Naive thymus-derived CD8-positive, alpha-beta T cell (primary cell): Measurements from ENCODE around the gene NINL. TPM values are rescaled to one million over a fixed set of nuclear protein-coding genes. Genes with fewer than 3 reads are reported as not detected.
A peak's percentile ranks its signal among the peaks of the same experiment; 100 is the strongest.
"Not testable (repeated sequence)": the region's sequence is repeated elsewhere in the genome, so short reads cannot be mapped to it uniquely, and the experiment has no call there.

ENCODE experiments used
- ATAC-seq, 2 donors: fragments of 150-1000 bp; cut with Tn5 transposase in 1 of 2; sonication (Bioruptor Pico), chemical (Tn5 transposase) in 1 of 2; 1 replicate in 1 of 2; 2 replicates in 1 of 2; pipeline ENCODE4 v1.10.0; 2021; ENCODE audit warnings: mild to moderate bottlenecking in 2 of 2, moderate library complexity in 2 of 2
- POLR2A ChIA-PET: fragments of 350-600 bp; sonication (Branson Sonifier 250); formaldehyde crosslinking; loops from one replicate; lab custom pipeline; 2021; ENCODE audit warnings: antibody characterized with exemption; lab: Charles Lee
- DNase-seq, 10 donors: peaks; one replicate each; pipeline versions ENCODE4 v3.0.0 to v3.0.0-alpha.2; 2020 to 2022
- H3K27ac Mint-ChIP-seq, 10 donors: one replicate each; pipeline ENCODE4 v1.8.0; 2020 to 2022; ENCODE audit warnings: mild to moderate bottlenecking in 10 of 10, mixed read lengths in 10 of 10, moderate library complexity in 4 of 10, inconsistent platforms in 1 of 10
- H3K27me3 Mint-ChIP-seq, 5 donors: one replicate each; pipeline ENCODE4 v1.8.0; 2021 to 2022; ENCODE audit warnings: mixed read lengths in 5 of 5
- H3K36me3 Mint-ChIP-seq, 3 donors: one replicate each; pipeline ENCODE4 v1.8.0; 2020 to 2022; ENCODE audit warnings: mixed read lengths in 3 of 3, mild to moderate bottlenecking in 2 of 3, inconsistent platforms in 1 of 3
- H3K4me1 Mint-ChIP-seq, 4 donors: one replicate each; pipeline ENCODE4 v1.8.0; 2021 to 2022; ENCODE audit warnings: mixed read lengths in 4 of 4
- H3K4me3 Mint-ChIP-seq, 10 donors: one replicate each; pipeline ENCODE4 v1.8.0; 2020 to 2022; ENCODE audit warnings: mild to moderate bottlenecking in 10 of 10, mixed read lengths in 10 of 10, moderate library complexity in 6 of 10, inconsistent platforms in 1 of 10
- H3K9me3 Mint-ChIP-seq, 9 donors: one replicate each; pipeline ENCODE4 v1.8.0; 2020 to 2022; ENCODE audit warnings: mixed read lengths in 9 of 9, mild to moderate bottlenecking in 3 of 9, inconsistent platforms in 1 of 9, moderate library complexity in 1 of 9
- polyA plus RNA-seq, 3 donors: library from polyadenylated mRNA; unstranded; fragments of 300-500 nt; fragmentation: Illumina TruSeq; gene quantifications; one replicate each; pipeline ENCODE4 v1.2.3, GENCODE V29; 2021
- total RNA-seq, 8 experiments: library from RNA in 2 of 8; stranded (reverse) in 2 of 8; gene quantifications; one replicate each; pipeline ENCODE4 v1.2.3 and lab custom pipeline; 2021 to 2026

Gene NINL
- total and polyA plus RNA-seq, 5 experiments from 2014 or later = 0.21 to 6.8 (median 0.96) TPM

- POLR2A ChIA-PET = no interaction called here
- DNase-seq (no peak), ATAC-seq (no peak)
These were observed 34.2 kb upstream of the NINL start for GRCh38 chr20:25619514-25619913.

GRCh38 chr20:25608774-25609173, 23.4 kb upstream of the NINL start:
- Mint-ChIP-seq H3K9me3 (no peaks in the 10 kb centered on the region), H3K36me3 (peaks cover 0 to 4% (median 4%) of the 10 kb centered on the region in 3 donors), H3K27ac (no peak overlapping the region), H3K4me1 (peaks cover 0 to 2% (median 0%) of the 10 kb centered on the region in 4 donors), H3K4me3 (no peak overlapping the region), H3K27me3 (no peaks in the 10 kb centered on the region)
- DNase-seq (no peak), ATAC-seq (no peak)
- POLR2A ChIA-PET = no interaction called here

More at GRCh38 chr20:25619514-25619913, 34.2 kb upstream of the NINL start:
- Mint-ChIP-seq H3K9me3 (no peaks in the 10 kb centered on the region), H3K4me3 (no peak overlapping the region), H3K27me3 (no peaks in the 10 kb centered on the region), H3K36me3 (peaks cover 0 to 10% (median 9%) of the 10 kb centered on the region in 3 donors), H3K4me1 (peaks cover 16 to 20% (median 18%) of the 10 kb centered on the region in 4 donors), H3K27ac (no peak overlapping the region)

- DNase-seq (no peak), ATAC-seq (no peak)
- H3K9me3 Mint-ChIP-seq = no peaks in the 10 kb centered on the region
- POLR2A ChIA-PET = no interaction called here
- H3K4me1 Mint-ChIP-seq = peaks cover 0 to 5% (median 0%) of the 10 kb centered on the region in 4 donors
- H3K27ac Mint-ChIP-seq = peak overlapping the region in 1 of 10 donors; percentile 62
- no peaks in the 10 kb centered on the region for H3K36me3 Mint-ChIP-seq
- H3K4me3 Mint-ChIP-seq = no peak overlapping the region
- peaks cover 0 to 5% (median 0%) of the 10 kb centered on the region in 5 donors for H3K27me3 Mint-ChIP-seq
These were observed 20.9 kb upstream of the NINL start for GRCh38 chr20:25606094-25606695.

DNA sequence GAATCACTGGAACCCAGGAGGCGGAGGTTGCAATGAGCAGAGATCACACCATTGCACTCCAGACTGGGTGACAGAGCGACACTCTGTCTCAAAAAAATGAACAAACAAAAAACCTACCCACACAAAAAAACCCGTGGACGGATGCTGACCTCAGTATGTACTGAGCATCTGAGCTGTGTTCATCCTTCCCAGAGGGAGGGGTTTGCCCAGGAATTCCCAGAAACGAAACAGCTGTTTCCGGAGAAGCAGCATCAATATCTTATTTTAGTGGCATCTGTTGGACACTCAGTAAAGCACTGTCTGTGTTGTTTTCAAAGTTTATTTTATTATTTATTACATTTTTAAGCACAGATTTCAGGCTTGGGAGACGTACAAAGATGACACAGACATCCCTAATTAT, 19.8 kb upstream of the NINL start:
- no peak for DNase-seq
- ATAC-seq = no peak
- Mint-ChIP-seq H3K9me3 (peaks cover 0 to 1% (median 0%) of the 10 kb centered on the region in 9 donors), H3K4me1 (peaks cover 0 to 6% (median 0%) of the 10 kb centered on the region in 4 donors), H3K36me3 (no peaks in the 10 kb centered on the region), H3K27ac (no peak overlapping the region), H3K4me3 (no peak overlapping the region), H3K27me3 (peaks cover 0 to 7% (median 0%) of the 10 kb centered on the region in 5 donors)
- POLR2A ChIA-PET = no interaction called here

DNA sequence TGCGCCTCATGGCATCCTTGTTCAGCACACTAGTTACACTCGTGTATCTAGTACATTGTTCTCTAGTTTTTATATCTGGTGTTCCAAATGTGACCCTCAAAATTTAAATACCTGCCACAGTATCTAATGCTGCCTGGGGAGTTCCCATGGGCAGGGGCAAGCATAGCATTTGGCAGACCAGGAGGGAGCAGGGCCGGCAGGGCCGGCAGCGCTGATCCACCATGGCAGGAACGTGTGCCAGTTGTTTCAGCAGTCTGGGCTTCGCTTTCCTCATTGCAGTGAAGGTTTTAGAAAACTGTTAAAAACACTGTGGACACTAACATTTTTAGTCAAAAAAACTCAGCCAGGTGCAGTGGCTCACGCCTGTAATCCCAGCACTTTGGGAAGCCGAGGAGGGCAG, 19.3 kb upstream of the NINL start:
- H3K4me1 Mint-ChIP-seq = peaks cover 0 to 6% (median 0%) of the 10 kb centered on the region in 4 donors
- H3K36me3 Mint-ChIP-seq = no peaks in the 10 kb centered on the region
- ATAC-seq = no peak
- H3K9me3 Mint-ChIP-seq = peaks cover 0 to 1% (median 0%) of the 10 kb centered on the region in 9 donors
- H3K27ac Mint-ChIP-seq = no peak overlapping the region
- no peak overlapping the region for H3K4me3 Mint-ChIP-seq
- DNase-seq = no peak
- POLR2A ChIA-PET = no interaction called here
- H3K27me3 Mint-ChIP-seq = peaks cover 0 to 7% (median 0%) of the 10 kb centered on the region in 5 donors

DNA sequence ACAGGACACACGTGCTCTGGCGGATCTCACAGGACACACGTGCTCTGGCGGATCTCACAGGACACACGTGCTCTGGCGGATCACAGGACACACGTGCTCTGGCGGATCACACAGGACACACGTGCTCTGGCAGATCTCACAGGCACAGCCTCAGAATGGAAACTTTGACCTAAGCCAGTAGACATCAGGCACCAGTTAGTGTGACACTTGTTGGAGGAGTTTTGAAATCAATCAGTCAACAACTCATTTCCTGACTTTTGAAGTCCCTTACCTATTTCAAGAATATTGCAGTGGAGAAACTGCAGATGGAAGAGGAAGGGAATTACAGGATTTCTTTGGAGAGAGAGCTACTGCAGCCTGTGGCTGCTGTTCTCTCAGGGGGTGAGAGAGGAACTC, 17.6 kb upstream of the NINL start:
- not testable (repeated sequence) for H3K9me3 Mint-ChIP-seq, H3K27ac Mint-ChIP-seq, ATAC-seq, H3K36me3 Mint-ChIP-seq, DNase-seq, H3K4me1 Mint-ChIP-seq, H3K4me3 Mint-ChIP-seq
- peaks cover 0 to 10% (median 0%) of the 10 kb centered on the region in 5 donors for H3K27me3 Mint-ChIP-seq
- POLR2A ChIA-PET = interaction anchor here (0.7 kb wide), 1 partner anchor 399 kb away, joined by 3 read pairs; no protein-coding TSS in a partner anchor

- peaks cover 0 to 13% (median 0%) of the 10 kb centered on the region in 5 donors for H3K27me3 Mint-ChIP-seq
- H3K36me3 Mint-ChIP-seq, H3K27ac Mint-ChIP-seq, ATAC-seq, H3K4me3 Mint-ChIP-seq, H3K9me3 Mint-ChIP-seq, DNase-seq, POLR2A ChIA-PET, H3K4me1 Mint-ChIP-seq: not testable (repeated sequence)
These were observed 17.0 kb upstream of the NINL start for GRCh38 chr20:25602191-25602913.

DNA sequence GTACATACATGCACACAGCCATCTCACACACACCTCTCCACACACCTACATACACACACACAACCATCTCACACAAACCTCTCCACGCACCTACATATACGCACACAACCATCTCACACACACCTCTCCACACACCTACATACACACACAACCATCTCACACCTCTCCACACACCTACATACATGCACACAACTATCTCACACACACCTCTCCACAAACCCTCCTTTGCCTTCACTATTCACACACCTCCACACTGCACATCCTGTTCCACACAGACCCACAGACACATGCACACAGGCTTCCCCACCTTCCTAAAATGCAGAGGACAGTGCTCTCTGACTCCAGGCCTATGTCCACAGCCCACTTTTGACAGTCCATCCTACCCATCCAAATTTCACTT, 16.3 kb upstream of the NINL start:
- ATAC-seq (no peak), DNase-seq (no peak)
- Mint-ChIP-seq H3K9me3 (peaks cover 0 to 1% (median 0%) of the 10 kb centered on the region in 9 donors), H3K27me3 (peaks cover 0 to 13% (median 1%) of the 10 kb centered on the region in 5 donors), H3K27ac (no peak overlapping the region), H3K4me3 (no peak overlapping the region), H3K4me1 (peaks cover 0 to 6% (median 0%) of the 10 kb centered on the region in 4 donors), H3K36me3 (no peaks in the 10 kb centered on the region)
- POLR2A ChIA-PET = no interaction called here

GRCh38 chr20:25600632-25601031, 15.3 kb upstream of the NINL start:
- no peak for ATAC-seq
- H3K4me3 Mint-ChIP-seq = no peak overlapping the region

DNA sequence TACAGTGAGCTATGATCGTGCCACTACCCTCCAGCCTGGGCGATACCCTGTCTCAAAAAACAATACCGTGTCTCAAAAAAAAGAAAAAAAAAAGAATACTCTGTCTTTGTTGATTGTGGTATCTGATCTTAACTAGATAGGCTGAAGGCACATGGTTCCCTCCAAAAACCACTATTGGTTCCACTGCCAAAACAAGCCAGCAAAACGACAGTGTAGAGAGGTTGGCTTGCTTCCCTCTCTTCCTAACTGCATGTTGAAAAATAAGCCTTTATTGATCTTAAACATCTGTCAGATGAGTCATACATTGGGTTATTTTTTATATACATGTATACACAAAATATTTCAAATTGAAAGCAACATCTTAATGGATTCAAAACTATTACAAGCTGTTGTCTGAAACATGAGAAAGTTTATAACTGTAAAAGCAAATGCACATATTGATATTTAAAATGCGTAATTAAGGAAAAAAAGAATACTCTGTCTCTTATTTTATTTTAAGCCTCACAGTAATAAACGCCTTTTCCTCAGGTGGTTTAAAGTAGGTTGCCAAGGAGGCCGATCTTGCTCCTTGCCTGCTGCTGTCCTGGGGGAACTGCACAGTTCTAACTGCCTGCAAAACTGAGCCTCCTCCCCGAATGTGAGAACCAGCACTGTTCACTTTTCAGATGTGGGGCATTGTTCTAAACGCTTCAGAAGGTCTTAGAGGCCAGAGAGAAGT, 7.0 kb upstream of the NINL start:
- DNase-seq = no peak
- H3K4me3 Mint-ChIP-seq = no peak overlapping the region
- no peak for ATAC-seq
- peaks cover 0 to 8% (median 0%) of the 10 kb centered on the region in 5 donors for H3K27me3 Mint-ChIP-seq
- POLR2A ChIA-PET = interaction anchor here (0.6 kb wide), 1 partner anchor 51 kb away, joined by 3 read pairs; no protein-coding TSS in a partner anchor
- H3K4me1 Mint-ChIP-seq = no peaks in the 10 kb centered on the region
- no peaks in the 10 kb centered on the region for H3K9me3 Mint-ChIP-seq
- H3K27ac Mint-ChIP-seq = peak overlapping the region in 1 of 10 donors; percentile 35
- H3K36me3 Mint-ChIP-seq = no peaks in the 10 kb centered on the region

More at GRCh38 chr20:25600632-25601031, 15.3 kb upstream of the NINL start:
- Mint-ChIP-seq H3K27me3 (peaks cover 0 to 21% (median 2%) of the 10 kb centered on the region in 5 donors), H3K27ac (no peak overlapping the region), H3K36me3 (no peaks in the 10 kb centered on the region), H3K9me3 (peaks cover 0 to 1% (median 0%) of the 10 kb centered on the region in 9 donors), H3K4me1 (peaks cover 0 to 6% (median 0%) of the 10 kb centered on the region in 4 donors)
- POLR2A ChIA-PET = no interaction called here
- DNase-seq = no peak

DNA sequence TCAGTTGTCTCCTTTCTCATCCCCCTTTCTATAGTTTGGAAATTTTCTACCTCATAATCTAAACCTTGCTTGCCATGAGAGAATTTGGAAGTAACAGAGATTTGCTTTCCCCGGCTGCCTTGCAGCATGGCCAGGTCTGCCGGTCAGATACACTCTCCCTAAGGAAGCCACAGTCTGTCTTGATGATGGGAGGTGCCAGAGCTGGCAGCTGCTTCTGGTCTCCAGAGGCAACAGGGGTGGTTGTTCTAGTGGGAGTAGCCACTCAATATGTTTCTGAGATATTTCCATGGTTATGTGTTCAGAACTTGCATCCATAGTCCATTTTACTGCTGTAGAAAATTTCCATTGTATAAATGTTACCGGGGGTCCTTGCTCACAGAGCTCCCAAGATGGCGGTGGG, 5.4 kb upstream of the NINL start:
- H3K27me3 Mint-ChIP-seq, H3K4me1 Mint-ChIP-seq, H3K9me3 Mint-ChIP-seq, H3K27ac Mint-ChIP-seq, H3K4me3 Mint-ChIP-seq, DNase-seq, ATAC-seq, POLR2A ChIA-PET, H3K36me3 Mint-ChIP-seq: not testable (repeated sequence)

DNA sequence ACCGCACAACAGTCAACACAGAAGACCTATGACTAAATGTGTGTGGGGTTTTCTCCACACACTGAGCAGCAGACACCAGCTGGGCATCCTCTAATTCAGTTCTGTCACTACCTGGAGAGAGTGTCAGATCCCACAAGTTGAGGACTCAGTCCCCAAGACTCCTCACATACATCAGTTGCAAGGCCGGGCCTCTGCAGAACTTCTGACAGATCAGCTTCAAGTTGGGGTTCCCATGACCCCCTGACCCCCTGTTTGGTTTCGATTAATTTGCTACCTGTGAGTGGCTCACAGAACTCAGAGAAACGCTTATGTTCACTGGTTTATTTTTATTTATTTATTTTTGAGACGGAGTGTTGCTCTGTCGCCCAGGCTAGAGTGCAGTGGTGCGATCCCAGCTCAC, 3.2 kb upstream of the NINL start:
- POLR2A ChIA-PET = no interaction called here
- ATAC-seq (no peak), DNase-seq (no peak)
- no peak overlapping the region for H3K27ac Mint-ChIP-seq
- no peaks in the 10 kb centered on the region for H3K36me3 Mint-ChIP-seq
- peaks cover 0 to 2% (median 0%) of the 10 kb centered on the region in 9 donors for H3K9me3 Mint-ChIP-seq
- H3K4me3 Mint-ChIP-seq = no peak overlapping the region
- peaks cover 5 to 12% (median 8%) of the 10 kb centered on the region in 4 donors for H3K4me1 Mint-ChIP-seq
- peaks cover 0 to 7% (median 0%) of the 10 kb centered on the region in 5 donors for H3K27me3 Mint-ChIP-seq
